ENCODE measurements around the gene NR4A2.

NR4A2 gene

DNA sequence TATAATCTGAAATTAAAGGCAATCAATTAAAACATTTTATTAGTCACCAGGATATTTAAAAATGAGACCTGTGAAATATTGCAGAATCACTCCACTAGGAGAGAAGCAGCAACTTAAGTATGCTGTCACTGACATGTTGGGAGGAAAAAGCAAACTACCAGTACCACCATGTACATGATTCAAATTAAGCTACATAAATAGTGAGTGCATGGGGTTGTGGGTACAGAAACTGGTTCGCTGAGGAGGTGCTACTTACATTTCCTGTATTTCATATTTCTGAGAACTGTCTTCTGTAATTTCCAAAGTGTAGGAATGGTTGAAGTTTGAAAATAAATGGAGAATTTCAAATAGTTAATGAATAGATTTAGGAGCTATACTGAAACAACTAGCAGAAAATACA lies 7.9 kb upstream of the NR4A2 start:
- peak; percentile 32 for DNase-seq (ENCODE audit: low spot score)

DNA sequence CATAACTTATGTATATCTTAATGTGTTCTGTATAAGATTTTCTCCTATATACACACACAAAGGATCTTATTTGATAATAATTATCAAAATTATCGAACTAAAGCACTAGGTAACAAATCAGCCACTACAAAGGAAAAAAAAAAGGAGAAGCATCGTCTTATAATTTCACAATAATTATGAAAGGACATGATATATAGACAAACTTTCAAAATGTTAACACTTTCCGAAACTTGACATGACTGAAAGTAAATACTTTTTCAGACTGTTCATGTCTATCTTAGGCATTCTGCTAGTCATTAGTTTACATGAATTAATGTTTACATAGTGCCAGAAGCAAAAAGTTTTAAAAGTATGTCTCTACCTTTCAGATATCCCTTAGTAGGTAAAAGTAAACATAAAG lies 7.3 kb upstream of the NR4A2 start:
- no peak for DNase-seq (ENCODE audit: low spot score)

GRCh38 chr2:156339110-156339847 lies 6.8 kb upstream of the NR4A2 start:
- DNase-seq (ENCODE audit: low spot score), result no peak

DNA sequence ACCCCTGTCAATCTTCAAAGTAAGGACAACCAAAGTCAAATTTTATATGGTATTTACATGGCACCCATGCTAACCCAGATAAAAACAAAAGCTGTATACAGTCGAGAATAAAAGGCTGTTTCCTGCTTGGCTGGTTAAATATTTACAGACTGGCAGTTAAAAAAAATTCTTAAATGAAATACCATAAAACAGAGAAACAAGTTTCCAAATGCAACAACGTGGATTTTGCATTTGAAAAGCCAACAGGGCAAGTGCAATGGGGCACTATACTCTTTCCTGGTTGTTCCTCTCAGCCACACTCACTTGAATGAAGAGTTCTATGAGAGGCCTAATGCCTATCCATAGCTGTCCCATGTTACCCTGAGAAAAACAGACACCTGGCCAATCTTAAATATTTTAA lies 6.1 kb upstream of the NR4A2 start:
- DNase-seq (ENCODE audit: low spot score), result no peak

- peak; percentile 15 for DNase-seq (ENCODE audit: low spot score)
Observed at GRCh38 chr2:156334496-156335478, 2.3 kb upstream of the NR4A2 start.

DNA sequence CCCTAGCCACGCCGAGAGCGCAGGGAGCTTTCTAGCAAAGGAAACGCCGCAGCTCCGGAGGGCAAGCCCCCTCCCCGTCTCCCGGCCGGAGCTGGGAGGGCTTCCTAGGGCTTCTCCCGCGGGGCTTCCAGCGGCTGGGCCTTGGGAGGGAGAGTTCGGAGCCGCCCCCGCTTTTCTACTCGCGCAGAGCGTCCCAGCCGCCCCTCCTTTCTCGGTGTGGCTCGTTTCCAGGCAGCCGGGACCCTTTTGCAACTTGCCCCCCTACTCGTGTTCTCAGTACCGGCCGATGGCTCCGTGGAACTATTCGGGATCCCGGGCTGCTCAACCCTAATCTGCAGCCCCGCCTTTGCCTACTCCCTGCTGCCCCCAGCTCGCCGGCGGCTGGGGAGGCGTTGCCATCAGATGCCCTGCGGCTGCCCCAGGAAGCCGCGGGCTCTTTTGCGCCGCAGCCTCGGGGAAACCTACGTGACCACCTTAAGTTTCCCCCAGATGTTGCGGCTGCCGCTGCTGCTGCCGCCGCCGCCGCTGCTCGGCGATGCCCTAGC lies 1.5 kb upstream of the NR4A2 start:
- DNase-seq (ENCODE audit: low spot score), result peak; percentile 73

DNA sequence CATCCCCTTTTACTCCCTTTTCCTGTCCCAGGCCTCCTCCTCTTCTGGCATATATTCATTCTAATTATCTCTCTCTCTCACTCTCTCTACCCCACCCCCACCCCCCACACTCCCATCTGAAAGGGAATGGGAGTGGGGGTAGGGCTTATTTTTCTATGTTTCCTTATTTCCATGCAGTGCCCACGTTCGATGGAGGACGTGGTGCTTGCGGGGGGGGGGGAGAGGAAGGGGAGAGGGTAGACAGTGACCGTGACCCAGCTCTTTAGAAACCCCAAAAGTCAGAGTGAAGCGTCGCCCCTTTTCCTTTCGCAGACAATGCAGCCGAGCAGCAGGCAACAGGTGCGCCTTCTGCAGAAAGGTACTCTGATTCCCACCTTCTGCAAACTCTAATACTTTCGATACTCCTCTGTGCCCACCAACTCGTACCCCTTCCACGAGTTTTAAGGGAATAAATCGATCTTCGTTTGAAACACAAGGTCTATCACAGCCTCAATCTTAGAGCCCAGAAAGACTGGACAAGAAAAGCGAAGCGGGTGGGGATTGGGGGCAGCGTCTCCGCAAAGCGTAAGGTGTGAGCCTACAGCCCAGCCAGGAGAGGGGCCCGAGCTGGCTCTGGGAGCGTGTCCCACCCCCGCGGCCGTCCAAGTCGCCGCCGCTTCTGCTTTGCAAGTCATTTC lies 891 bp upstream of the NR4A2 start:
- DNase-seq (ENCODE audit: low spot score), result peak; percentile 17

DNA sequence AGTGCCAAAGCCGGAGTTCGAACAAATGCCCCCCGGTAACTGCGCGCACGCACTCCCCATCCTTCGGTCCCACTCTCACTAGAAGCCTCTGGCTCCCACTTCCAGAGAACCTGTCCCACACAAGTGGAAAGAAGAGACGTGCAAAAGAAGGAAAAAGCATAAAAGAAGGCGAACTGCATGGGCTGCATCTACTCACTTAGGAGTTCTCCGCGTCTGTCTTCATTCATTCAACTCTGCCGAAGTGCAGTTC lies 312 bp downstream of the NR4A2 start:
- no peak for DNase-seq (ENCODE audit: low spot score)

DNA sequence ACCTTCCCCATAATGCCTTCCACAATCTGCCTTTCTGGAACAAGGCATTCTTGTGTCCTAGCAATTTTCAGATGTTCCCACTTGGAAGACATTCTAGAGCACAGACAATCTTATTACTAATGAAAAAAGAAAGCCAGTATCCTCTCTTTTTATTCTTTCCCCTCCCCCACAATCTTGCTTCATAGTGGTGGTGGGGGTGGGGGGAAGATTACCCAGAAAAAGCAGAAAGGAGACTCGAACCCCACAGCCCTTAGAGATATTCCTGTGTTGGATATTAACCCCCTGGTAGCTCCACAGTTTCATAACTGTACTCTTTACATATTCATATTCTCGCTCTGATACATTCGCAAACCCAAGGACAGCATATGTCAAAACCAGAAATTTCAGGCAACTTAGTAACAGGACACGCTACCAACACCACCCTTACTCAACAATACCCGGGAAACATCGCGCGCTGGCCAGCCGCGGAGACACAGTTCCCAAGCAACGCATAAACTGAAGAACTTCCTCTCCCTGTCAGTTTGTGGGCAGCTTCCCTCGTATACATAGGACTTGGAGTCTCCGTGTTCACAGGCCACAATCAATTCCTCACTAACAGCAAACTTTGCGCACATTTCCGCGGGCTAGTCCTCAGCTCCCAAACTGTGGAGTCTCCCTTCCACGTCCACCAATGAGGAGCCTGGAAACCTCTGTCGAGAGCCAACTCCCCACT lies 793 bp downstream of the NR4A2 start:
- peak; percentile 16 for DNase-seq (ENCODE audit: low spot score)

DNA sequence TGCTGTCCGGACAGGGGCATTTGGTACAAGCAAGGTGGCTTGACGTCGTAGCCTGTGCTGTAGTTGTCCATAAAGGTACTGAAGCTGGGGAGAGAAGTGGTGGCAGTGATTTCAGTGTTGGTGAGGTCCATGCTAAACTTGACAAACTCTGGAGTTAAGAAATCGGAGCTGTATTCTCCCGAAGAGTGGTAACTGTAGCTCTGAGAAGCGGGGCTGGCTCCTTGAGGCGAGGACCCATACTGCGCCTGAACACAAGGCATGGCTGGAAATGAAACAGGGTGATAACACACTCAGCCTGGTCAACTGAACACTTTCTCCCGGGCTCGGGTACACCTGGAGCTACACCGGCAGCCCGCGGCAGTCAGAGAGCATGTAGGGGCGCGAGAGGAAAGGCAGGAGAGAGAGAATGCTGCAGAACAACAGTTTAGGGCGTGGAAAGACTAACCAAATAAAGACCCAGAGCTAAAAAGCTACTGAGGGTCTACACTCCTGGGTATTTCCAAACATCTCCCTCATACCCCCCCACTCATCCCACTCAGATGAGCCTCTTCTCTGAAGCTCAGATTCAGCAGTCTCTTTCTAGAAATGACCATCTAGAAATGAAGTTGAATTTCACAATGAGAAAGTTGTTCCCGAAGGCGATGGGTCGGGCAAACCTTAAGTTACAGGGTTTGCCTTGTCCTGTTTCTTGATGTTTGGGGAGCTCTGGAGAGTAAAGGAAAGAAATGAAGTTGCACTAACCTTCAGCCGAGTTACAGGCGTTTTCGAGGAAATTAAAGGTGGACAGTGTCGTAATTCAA lies 2.4 kb downstream of the NR4A2 start:
- no peak for DNase-seq (ENCODE audit: low spot score)

- no peak for DNase-seq (ENCODE audit: low spot score)
Observed at GRCh38 chr2:156329031-156329926, 3.2 kb downstream of the NR4A2 start.

- no peak for DNase-seq (ENCODE audit: low spot score)
Observed at GRCh38 chr2:156327835-156328695, 4.5 kb downstream of the NR4A2 start.

DNA sequence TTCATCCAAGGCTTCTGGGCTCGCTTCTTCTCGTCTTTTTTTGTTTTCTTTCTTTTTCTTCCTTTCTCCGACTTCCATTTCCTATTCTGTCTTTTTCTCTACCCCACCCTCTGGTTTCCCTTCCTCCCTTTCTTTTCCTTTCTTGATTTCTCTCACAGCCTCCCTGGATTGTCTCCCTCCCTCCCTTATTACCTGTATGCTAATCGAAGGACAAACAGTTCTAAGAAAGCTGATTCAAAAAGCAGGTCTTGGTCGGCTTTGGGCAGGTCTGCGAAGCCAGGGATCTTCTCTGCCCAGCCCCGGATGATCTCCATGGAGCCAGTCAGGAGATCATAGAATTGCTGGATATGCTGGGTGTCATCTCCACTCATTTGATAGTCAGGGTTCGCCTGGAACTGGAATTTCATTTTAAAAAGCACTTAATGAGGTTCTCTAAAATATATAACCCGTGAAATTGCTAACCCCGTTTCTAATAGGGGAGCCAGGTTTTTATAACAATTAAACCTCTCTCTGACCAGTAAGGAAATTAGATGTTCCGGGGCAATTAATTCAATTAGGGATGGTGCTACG lies 5.9 kb downstream of the NR4A2 start:
- no peak for DNase-seq (ENCODE audit: low spot score)

DNA sequence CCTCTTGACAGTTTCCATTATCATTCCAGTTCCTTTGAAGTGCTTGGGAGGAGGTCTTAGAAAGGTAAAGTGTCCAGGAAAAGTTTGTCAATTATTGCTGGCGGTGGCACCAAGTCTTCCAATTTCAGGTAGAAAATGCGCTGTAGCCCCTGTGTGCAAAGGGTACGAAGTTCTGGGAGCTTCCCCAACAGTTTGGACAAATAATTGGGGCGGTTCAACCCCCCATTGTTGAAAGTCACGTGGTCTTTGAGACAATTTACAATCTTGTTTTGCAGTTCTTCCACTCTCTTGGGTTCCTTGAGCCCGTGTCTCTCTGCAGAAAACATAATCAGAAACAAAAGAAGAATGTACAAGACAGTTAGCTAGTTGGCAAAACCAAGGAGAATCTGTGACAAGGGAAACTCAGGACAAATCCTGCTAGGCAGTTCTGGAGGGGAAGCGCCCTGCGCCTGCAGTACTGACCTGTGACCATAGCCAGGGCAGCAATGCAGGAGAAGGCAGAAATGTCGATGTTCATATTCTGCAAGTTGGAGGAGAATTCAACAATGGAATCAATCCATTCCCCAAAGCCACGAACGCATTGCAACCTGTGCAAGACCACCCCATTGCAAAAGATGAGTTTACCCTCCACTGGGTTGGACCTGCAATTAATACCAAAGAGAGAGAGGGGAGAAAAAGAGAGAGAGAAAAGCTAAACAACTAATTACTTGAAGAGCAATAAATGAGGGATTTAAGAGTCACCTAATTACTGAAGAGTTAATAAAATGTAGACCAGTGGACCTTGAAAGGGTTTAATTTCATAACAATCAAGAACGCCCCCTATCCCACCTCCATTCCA lies 6.6 kb downstream of the NR4A2 start:
- no peak for DNase-seq (ENCODE audit: low spot score)

DNA sequence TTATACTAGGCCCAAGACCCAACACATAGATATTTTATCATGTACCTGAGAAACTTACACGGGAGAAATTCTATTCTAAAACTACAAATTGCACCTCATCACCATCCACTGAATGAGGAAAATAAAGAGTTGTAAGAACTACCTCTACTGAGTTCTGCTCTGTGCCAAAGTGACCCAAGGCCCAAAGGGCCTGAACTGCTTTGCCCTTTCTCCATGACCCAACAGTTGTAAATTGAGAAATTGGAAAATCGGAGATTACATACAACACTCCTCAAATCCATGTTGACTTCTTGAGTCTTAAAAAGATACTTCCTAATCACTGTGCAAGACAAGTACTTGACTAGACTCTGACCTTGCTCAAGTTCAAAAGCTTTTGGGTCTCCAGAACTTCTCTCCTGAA lies 8.8 kb downstream of the NR4A2 start:
- no peak for DNase-seq (ENCODE audit: low spot score)

DNA sequence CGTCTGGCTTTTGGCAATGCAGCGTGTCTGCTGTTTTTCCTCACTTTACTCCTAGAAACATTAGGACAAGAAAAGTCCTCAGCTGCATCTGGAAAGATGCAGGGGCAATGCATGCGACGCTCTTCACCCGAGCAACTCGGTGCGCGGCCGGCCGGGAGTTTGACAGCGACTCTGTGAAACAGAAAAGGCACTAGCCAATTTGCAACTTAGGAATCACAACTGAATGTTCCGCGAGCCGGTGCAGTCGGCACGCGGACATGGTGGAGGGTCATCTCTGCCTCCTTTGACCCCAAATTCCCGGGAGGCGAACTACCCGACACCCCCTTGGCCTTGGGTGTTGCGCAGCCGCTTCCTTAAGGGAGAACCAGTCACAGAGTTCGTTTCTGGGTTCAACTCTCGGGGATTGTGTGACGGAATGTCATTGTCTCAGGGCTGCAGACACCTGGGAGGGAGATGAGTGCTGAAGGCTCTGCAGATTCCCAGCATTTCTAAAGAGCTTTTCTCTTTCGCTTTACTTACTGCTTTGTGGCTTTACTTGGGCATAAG lies 9.8 kb downstream of the NR4A2 start:
- no peak for DNase-seq (ENCODE audit: low spot score)

DNA sequence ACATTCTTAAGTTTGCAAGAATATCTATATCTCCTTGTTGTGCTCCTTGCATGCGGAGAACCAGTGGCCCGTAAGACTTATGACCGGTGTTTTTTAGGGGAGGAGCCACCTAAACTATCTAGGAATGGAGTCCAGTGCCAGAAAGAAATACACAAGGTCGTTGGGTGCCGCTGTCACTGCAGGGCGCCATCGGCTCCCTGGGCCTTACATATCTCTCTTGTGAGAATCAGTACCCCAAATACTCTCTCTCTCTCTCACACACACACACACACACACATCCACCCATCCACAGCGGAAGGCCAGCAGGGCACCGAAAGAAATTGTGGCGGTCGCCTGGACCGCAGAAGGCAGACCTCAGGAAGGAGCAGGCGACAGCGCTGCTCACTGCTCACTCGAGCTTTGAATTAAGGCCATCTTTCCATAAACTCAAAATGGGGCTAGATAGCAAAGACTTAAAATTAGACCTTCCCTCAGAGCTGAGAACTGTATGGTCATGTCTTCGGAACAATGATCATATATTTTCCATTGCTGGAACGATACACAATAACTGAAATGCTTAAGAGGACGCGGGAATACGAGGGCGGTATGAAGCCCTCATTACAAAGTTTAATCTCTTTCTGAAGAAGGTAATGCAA lies 10.4 kb downstream of the NR4A2 start:
- no peak for DNase-seq (ENCODE audit: low spot score)

Measured in CD4-positive, alpha-beta T cell treated with Interleukin-15 for 4 hours (primary cell).